Measurements from ENCODE around the gene GPR179.

GPR179 gene

GRCh38 chr17:38345743-38346142, 2.0 kb upstream of the GPR179 start:
- no peak for DNase-seq

- DNase-seq = no peak
Measured at GRCh38 chr17:38344420-38344745, 627 bp upstream of the GPR179 start.

- no peak for DNase-seq
Measured at GRCh38 chr17:38342886-38343607, 709 bp downstream of the GPR179 start.

GRCh38 chr17:38341035-38341721, 2.6 kb downstream of the GPR179 start:
- DNase-seq = no peak

GRCh38 chr17:38339891-38340290, 3.9 kb downstream of the GPR179 start:
- DNase-seq = no peak

- DNase-seq = no peak
Measured at GRCh38 chr17:38338535-38338934, 5.2 kb downstream of the GPR179 start.

- no peak for DNase-seq
Measured at GRCh38 chr17:38338053-38338452, 5.7 kb downstream of the GPR179 start.

- DNase-seq = no peak
Measured at GRCh38 chr17:38336838-38337237, 6.9 kb downstream of the GPR179 start.

GRCh38 chr17:38334480-38335364, 9.0 kb downstream of the GPR179 start:
- no peak for DNase-seq

GRCh38 chr17:38333635-38334295, 10.0 kb downstream of the GPR179 start:
- no peak for DNase-seq

GRCh38 chr17:38332735-38333134, 11.0 kb downstream of the GPR179 start:
- no peak for DNase-seq

- no peak for DNase-seq
Measured at GRCh38 chr17:38330941-38331411, 12.8 kb downstream of the GPR179 start.

GRCh38 chr17:38329808-38330730, 13.7 kb downstream of the GPR179 start:
- DNase-seq = no peak

GRCh38 chr17:38329284-38329683, 14.5 kb downstream of the GPR179 start:
- DNase-seq = no peak

GRCh38 chr17:38328620-38329019, 15.1 kb downstream of the GPR179 start:
- DNase-seq = no peak

- no peak for DNase-seq
Measured at GRCh38 chr17:38327936-38328335, 15.8 kb downstream of the GPR179 start.

GRCh38 chr17:38326996-38327792, 16.6 kb downstream of the GPR179 start:
- peak; percentile 61 for DNase-seq

- DNase-seq = no peak
Measured at GRCh38 chr17:38325221-38325851, 18.4 kb downstream of the GPR179 start.

GRCh38 chr17:38324772-38325171, 19.0 kb downstream of the GPR179 start:
- no peak for DNase-seq

- DNase-seq = no peak
Measured at GRCh38 chr17:38324141-38324697, 19.5 kb downstream of the GPR179 start.
